HepG2 (cell line): ENCODE data around the gene BRCA1. TPM values are rescaled to one million over a fixed set of nuclear protein-coding genes. Genes with fewer than 3 reads are reported as not detected.
A peak's percentile ranks its signal among the peaks of the same experiment; 100 is the strongest.

Source experiments
- ELF4 ChIP-seq: sonication (generic); formaldehyde crosslinking; IDR thresholded peaks from 2 replicates; pipeline ENCODE4 v1.5.0; 2020; ENCODE audit warnings: missing genetic modification reagents, mild to moderate bottlenecking, moderate library complexity, borderline replicate concordance
- HNRNPK ChIP-seq: fragments of 200-400 bp; formaldehyde crosslinking; IDR thresholded peaks from 2 replicates; pipeline ENCODE4 v1.6.1; 2018; ENCODE audit warnings: low read length, low read depth, moderate library complexity, mild to moderate bottlenecking; ENCODE audit not compliant: poor library complexity, severe bottlenecking
- MBD4 ChIP-seq: IDR thresholded peaks from 2 replicates; pipeline ENCODE4 v1.6.1; 2012; ENCODE audit warnings: low read length, inconsistent platforms, borderline replicate concordance
- MTA1 ChIP-seq: sonication (generic); formaldehyde crosslinking; IDR thresholded peaks from 2 replicates; pipeline ENCODE4 v1.4.0; 2020; ENCODE audit warnings: missing genetic modification reagents, mild to moderate bottlenecking, borderline replicate concordance
- NBN ChIP-seq: fragments of 450-650 bp; conservative IDR thresholded peaks from 2 replicates; pipeline ENCODE4 v1.6.1; 2017
- NFRKB ChIP-seq: fragments of 450-650 bp; IDR thresholded peaks from 2 replicates; pipeline ENCODE4 v1.6.1; 2017
- SMC3 ChIP-seq: IDR thresholded peaks from 2 replicates; pipeline ENCODE4 v1.6.1; 2011; ENCODE audit warnings: low read length, improper control_type of control experiment
- ZNF430 ChIP-seq: sonication (generic); formaldehyde crosslinking; IDR thresholded peaks from 2 replicates; pipeline ENCODE4 v1.9.0; 2021; ENCODE audit warnings: mild to moderate bottlenecking, missing genetic modification reagents
- ZNF460 ChIP-seq: sonication (generic); formaldehyde crosslinking; IDR thresholded peaks from 2 replicates; pipeline ENCODE4 v1.5.1; 2020; ENCODE audit warnings: missing genetic modification reagents, mild to moderate bottlenecking, borderline replicate concordance
- ZNF564 ChIP-seq: sonication (generic); formaldehyde crosslinking; IDR thresholded peaks from 2 replicates; pipeline ENCODE4 v1.8.1; 2023; ENCODE audit warnings: mild to moderate bottlenecking, missing genetic modification reagents
- ZNF800 ChIP-seq: sonication (generic); formaldehyde crosslinking; IDR thresholded peaks from 2 replicates; pipeline ENCODE4 v1.4.0; 2020; ENCODE audit warnings: missing genetic modification reagents
- polyA plus RNA-seq, 8 experiments: library from polyadenylated mRNA; depleted of rRNA in 3 of 8; stranded (reverse) in 7 of 8; unstranded in 1 of 8; fragments of >200 nt; fragmentation: Illumina TruSeq in 4 of 8; extraction: Trizol in 4 of 8; gene quantifications; 2 replicates each; pipeline versions ENCODE4 v1.2.1 to v1.2.3, GENCODE V29; 2011 to 2016; ENCODE audit warnings: low read depth in 4 of 8, missing spikeins in 1 of 8, mixed read lengths in 1 of 8; ENCODE audit not compliant: insufficient read depth in 1 of 8
- total RNA-seq, 5 experiments: library from RNA; depleted of rRNA; stranded (reverse); fragments of >200 nt; fragmentation: Illumina TruSeq; extraction: Trizol; gene quantifications; 2 replicates each; pipeline ENCODE4 v1.2.3, GENCODE V29; 2016; ENCODE audit warnings: low read depth in 1 of 5
- TF ChIP-seq, protein P1 (sequence below): sonication (generic); formaldehyde crosslinking; IDR thresholded peaks from 2 replicates; pipeline ENCODE4 v1.4.0; 2020; ENCODE audit warnings: missing genetic modification reagents, borderline replicate concordance
- TF ChIP-seq, protein P2 (sequence below): sonication (generic); formaldehyde crosslinking; IDR thresholded peaks from 2 replicates; pipeline ENCODE4 v1.5.0; 2020; ENCODE audit warnings: mild to moderate bottlenecking, missing genetic modification reagents, borderline replicate concordance
- TF ChIP-seq, protein P3 (sequence below): sonication (generic); formaldehyde crosslinking; IDR thresholded peaks from 2 replicates; pipeline ENCODE4 v1.4.0; 2020; ENCODE audit warnings: missing genetic modification reagents

BRCA1 gene
- total and polyA plus RNA-seq, 2 of the 13 experiments (the other 11 are each of a cell fraction or from before 2014, with no cell fraction given) = 13.3 to 37.5 TPM

GRCh38 chr17:42997984-42998938 is 126.9 kb downstream of the BRCA1 start, which contains the start of gene RPL27 (continued):
- TF ChIP-seq ZNF460 (CRISPR knock-in tag) = peak; percentile 83; the same call in 1 of the 2 replicates
- TF ChIP-seq ZNF430 = peak; percentile 99
- peak; percentile 85 for TF ChIP-seq ZNF800 (CRISPR knock-in tag)
- TF ChIP-seq, protein P1, sequence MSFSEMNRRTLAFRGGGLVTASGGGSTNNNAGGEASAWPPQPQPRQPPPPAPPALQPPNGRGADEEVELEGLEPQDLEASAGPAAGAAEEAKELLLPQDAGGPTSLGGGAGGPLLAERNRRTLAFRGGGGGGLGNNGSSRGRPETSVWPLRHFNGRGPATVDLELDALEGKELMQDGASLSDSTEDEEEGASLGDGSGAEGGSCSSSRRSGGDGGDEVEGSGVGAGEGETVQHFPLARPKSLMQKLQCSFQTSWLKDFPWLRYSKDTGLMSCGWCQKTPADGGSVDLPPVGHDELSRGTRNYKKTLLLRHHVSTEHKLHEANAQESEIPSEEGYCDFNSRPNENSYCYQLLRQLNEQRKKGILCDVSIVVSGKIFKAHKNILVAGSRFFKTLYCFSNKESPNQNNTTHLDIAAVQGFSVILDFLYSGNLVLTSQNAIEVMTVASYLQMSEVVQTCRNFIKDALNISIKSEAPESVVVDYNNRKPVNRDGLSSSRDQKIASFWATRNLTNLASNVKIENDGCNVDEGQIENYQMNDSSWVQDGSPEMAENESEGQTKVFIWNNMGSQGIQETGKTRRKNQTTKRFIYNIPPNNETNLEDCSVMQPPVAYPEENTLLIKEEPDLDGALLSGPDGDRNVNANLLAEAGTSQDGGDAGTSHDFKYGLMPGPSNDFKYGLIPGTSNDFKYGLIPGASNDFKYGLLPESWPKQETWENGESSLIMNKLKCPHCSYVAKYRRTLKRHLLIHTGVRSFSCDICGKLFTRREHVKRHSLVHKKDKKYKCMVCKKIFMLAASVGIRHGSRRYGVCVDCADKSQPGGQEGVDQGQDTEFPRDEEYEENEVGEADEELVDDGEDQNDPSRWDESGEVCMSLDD (CRISPR knock-in tag) = no peak; the same call in 1 of the 2 replicates
- no peak; the same call in 1 of the 2 replicates for TF ChIP-seq MBD4
- TF ChIP-seq, protein P2, sequence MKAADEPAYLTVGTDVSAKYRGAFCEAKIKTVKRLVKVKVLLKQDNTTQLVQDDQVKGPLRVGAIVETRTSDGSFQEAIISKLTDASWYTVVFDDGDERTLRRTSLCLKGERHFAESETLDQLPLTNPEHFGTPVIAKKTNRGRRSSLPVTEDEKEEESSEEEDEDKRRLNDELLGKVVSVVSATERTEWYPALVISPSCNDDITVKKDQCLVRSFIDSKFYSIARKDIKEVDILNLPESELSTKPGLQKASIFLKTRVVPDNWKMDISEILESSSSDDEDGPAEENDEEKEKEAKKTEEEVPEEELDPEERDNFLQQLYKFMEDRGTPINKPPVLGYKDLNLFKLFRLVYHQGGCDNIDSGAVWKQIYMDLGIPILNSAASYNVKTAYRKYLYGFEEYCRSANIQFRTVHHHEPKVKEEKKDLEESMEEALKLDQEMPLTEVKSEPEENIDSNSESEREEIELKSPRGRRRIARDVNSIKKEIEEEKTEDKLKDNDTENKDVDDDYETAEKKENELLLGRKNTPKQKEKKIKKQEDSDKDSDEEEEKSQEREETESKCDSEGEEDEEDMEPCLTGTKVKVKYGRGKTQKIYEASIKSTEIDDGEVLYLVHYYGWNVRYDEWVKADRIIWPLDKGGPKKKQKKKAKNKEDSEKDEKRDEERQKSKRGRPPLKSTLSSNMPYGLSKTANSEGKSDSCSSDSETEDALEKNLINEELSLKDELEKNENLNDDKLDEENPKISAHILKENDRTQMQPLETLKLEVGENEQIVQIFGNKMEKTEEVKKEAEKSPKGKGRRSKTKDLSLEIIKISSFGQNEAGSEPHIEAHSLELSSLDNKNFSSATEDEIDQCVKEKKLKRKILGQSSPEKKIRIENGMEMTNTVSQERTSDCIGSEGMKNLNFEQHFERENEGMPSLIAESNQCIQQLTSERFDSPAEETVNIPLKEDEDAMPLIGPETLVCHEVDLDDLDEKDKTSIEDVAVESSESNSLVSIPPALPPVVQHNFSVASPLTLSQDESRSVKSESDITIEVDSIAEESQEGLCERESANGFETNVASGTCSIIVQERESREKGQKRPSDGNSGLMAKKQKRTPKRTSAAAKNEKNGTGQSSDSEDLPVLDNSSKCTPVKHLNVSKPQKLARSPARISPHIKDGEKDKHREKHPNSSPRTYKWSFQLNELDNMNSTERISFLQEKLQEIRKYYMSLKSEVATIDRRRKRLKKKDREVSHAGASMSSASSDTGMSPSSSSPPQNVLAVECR (CRISPR knock-in tag) = peak; percentile 98
- peak; percentile 99 for TF ChIP-seq ELF4
- peak; percentile 87 for TF ChIP-seq SMC3
- TF ChIP-seq NFRKB = no peak
- TF ChIP-seq ZNF564 (CRISPR knock-in tag) = peak; percentile 73; the same call in 1 of the 2 replicates
- no peak for TF ChIP-seq NBN
- TF ChIP-seq HNRNPK = no peak
- TF ChIP-seq, protein P3, sequence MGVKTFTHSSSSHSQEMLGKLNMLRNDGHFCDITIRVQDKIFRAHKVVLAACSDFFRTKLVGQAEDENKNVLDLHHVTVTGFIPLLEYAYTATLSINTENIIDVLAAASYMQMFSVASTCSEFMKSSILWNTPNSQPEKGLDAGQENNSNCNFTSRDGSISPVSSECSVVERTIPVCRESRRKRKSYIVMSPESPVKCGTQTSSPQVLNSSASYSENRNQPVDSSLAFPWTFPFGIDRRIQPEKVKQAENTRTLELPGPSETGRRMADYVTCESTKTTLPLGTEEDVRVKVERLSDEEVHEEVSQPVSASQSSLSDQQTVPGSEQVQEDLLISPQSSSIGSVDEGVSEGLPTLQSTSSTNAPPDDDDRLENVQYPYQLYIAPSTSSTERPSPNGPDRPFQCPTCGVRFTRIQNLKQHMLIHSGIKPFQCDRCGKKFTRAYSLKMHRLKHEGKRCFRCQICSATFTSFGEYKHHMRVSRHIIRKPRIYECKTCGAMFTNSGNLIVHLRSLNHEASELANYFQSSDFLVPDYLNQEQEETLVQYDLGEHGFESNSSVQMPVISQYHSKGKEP (CRISPR knock-in tag) = peak; percentile 61
- peak; percentile 96 for TF ChIP-seq MTA1
